Cardiac septum (tissue), 1 donor: Measurements from ENCODE around the gene MPST. TPM values are rescaled to one million over a fixed set of nuclear protein-coding genes. Genes with fewer than 3 reads are reported as not detected.
A peak's percentile ranks its signal among the peaks of the same experiment; 100 is the strongest.

Experiments
- DNase-seq: peaks from one replicate; pipeline ENCODE4 v3.0.0-alpha.2; 2020; ENCODE audit warnings: low spot score
- intact Hi-C: fragments of 100-400 bp; cut with DNase I; formaldehyde crosslinking; loops from one replicate; pipeline ENCODE4 v1.14.0; 2022
- total RNA-seq: library from RNA; stranded (reverse); fragmentation: NEBNext Ultra II Directional; extraction: Animal tissue kit (Norgen Biotek cat#: 25700); gene quantifications from one replicate; pipeline ENCODE4 v1.2.1, GENCODE V29; 2021
- donor health status: DM: no; HTN: no; CAD: no.

MPST gene
- total RNA-seq, 1 donor from 2014 or later, result 33.5 TPM

DNA sequence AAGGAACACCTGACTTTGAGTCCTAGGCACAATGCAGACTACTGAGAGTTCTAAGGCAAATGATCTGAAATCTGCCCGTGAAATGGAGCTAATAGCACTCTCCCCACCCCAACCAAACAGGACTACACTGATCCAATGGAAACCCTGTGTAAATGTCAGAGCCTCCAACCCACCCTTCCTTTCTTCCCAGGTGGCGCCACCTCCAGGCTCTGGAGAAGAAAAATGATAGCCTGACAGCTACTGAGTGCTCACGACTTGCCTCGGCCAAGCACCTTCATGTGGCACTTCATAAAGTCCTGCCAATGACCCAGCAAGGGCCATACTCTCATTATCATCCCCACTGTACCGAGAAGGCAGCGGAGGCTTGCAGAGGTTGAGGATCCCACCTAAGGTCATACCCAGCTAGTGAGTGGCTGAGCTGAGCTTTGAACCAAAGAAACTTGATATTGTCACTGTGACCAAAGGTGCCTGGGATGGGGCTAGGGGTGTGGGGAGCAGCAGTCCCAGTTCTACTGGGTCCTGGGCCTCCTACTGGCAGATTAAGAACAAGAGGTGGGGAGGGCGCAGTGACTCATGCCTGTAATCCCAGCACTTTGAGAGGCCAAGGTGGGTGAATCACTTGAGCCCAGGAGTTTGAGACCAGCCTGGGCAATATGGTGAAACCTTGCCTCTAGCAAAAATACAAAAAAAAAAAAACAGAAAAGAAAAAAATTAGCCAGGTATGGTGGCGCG, 20.8 kb upstream of the MPST start:
- intact Hi-C loops, result no loop called here
- DNase-seq, result no peak

DNA sequence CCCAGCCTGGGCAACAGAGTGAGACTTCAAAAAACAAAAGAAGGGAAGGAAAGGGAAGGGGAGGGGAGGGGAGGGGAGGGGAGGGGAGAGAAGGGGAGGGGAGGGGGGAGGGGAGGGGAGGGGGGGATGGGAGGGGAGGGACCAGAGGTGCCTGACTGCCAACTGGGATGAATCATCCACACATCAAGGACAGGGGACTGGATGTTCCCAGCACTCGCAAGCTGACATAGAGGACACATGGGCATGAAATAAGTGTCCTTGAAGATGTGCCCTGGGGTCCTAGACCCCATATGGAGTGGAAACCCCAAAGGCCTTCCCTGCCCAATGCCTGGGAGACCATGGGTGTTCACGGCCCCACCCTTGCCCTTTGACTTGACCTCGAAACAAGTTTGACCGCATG, 20.1 kb upstream of the MPST start:
- DNase-seq, result no peak
- intact Hi-C loops, result no loop called here

DNA sequence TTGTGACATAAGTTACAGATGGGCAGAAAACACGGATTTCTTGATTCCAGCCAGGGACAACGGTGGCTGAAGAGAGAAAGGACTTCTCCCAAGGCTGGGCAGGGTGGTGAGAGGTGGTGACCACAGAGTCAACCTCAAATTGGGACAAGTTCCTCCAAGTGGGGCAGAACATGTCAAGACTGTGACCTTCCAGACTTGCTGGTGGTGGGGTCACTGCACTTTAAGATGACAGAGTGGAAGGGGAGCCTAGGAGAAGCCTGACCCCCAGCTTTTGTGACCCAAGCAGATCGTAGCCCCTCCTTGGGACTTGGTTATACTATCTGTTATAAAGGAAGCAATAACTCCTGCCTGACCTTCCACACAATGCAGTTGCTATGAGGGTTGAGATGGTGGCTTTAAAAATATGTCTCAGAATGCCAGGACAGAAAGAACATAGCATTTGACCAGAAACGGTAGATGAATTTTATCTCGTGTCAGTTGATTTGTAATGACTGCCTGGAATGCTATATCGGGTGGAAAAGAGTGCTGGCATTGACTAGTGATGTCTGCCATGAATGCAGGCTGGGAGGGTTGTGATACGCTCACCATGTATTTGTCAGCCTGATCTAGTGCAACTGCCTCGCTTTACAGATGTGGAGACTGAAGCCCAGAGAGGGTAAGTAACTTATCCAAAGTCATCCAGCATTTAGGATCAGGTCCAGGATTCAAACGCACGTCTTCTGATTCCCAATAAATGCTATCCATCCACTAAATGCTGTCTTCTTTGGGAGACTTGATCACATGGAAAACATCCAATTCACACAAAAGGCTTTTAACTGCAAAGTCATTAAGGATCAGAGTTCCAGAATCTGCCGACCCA, 18.6 kb upstream of the MPST start:
- intact Hi-C loops, result no loop called here
- DNase-seq, result no peak

GRCh38 chr22:37001826-37002225, 17.7 kb upstream of the MPST start:
- intact Hi-C loops, result no loop called here
- DNase-seq, result no peak

DNA sequence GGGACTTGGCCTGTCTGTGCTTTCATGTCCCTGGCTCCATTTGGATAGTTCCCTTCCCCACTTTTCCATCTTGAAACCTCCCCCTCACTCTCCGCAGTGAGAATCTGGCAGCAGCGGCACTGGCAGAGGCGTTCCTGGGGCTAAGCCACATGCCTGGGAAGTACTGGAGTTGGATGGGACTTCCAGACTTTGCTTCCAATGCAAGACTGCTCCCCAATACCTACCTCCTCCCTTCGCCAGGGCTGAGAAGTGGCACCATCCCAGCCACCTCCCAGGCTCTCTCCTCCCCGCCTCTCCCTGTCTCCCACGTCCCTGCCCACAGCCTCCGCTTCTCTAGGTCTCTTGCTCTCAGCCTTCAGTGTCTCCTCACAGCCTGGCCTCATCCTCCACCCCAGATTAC, 16.9 kb upstream of the MPST start:
- DNase-seq, result no peak
- intact Hi-C loops, result no loop called here

GRCh38 chr22:37007651-37008050, 11.9 kb upstream of the MPST start:
- intact Hi-C loops, result no loop called here
- no peak for DNase-seq

- no peak for DNase-seq
- intact Hi-C loops, result no loop called here
Observed at GRCh38 chr22:37008365-37008764, 11.2 kb upstream of the MPST start.

DNA sequence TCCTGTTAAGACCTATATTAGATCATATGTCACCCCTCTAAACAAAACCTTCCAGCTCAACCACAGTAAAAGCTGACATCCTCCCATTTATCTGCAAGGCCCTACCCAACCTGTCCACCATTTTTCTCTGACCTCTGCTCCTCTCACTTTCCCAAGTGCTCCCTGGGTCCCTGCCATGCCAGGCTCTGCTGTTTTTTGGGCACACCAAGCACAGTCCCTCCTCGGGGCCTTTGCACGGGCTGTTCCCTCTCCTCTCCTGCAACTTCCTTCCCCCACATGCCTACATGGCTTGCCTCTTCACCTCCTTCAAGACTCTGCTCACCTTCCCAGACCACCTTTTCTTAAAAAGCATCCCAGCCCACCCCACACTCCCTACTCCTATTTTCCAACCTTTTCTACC, 10.1 kb upstream of the MPST start:
- intact Hi-C loops, result no loop called here
- no peak for DNase-seq

- no peak for DNase-seq
- intact Hi-C loops, result no loop called here
Observed at GRCh38 chr22:37010174-37010573, 9.4 kb upstream of the MPST start.

- no peak for DNase-seq
- intact Hi-C loops, result no loop called here
Observed at GRCh38 chr22:37010976-37011375, 8.6 kb upstream of the MPST start.

DNA sequence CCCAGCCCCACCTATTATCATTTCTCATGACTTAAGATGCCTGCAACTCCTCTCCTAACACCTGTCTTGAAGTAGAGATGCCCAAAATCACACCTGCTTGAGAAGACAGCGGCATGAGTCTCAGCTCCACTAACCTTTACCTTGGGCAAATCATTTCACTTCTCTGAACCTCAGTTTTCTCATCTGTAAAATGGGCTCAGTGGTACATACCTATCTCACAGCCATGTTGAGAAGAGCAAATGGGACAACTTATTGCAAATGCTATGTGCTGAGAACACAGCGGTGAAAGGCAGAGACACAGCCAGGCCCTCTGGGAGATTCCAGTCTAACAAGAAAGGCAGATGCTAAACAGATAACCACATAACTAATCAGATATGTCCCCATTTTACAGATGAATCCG, 8.1 kb upstream of the MPST start:
- intact Hi-C loops, result no loop called here

DNA sequence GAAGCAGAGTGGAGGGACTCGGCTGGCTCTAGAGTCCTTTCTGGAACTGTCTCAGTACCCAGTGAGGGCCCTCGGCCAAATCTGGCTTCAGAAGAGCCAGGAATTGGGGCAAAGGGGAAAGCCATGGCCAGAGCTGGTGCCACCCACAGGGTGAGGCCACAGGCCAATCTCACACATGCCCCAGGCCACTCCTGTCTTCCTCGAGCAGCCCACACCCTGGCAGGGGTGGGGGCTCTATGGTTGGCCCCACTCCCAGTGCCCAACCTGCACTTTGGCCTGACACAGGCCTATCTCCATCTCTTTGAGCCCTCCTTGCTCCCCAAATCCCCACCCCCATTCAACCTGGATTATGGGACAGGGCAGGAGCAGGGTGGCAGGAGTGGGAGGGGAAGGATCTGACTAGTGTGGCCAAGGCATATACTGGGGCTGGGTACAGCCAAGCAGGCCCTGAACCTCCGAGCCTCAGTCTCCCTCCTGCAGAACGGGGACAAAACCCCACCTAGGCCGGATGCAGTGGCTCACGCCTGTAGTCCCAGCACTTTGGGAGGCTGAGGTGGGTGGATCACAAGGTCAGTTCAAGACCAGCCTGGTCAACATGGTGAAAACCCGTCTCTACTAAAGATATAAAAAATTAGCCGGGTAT, 7.2 kb upstream of the MPST start:
- intact Hi-C loops, result no loop called here
- DNase-seq, result no peak

More for the DNA sequence above, 8.1 kb upstream of the MPST start:
- DNase-seq, result no peak

GRCh38 chr22:37012956-37013355, 6.6 kb upstream of the MPST start:
- peak; percentile 47 for DNase-seq
- intact Hi-C loops, result no loop called here

GRCh38 chr22:37014415-37014806, 5.1 kb upstream of the MPST start:
- DNase-seq, result no peak
- intact Hi-C loops, result no loop called here

- intact Hi-C loops, result no loop called here
- no peak for DNase-seq
Observed at GRCh38 chr22:37014835-37015586, 4.5 kb upstream of the MPST start.

DNA sequence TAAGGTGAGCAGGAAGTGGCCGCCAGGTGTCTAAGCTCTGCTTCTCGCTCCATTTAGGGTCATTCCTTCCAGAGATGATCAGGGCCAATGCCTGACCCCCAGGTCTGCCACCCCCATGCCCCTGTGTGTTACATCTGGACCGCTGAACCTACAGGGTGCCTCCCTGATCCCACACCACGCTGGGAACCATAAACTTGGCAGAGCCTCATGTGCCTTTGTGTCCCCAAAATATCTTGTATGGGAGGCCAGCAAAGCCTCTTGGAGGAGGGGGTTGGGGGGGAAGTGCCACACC, 4.0 kb upstream of the MPST start:
- DNase-seq, result no peak
- intact Hi-C loops, result no loop called here

DNA sequence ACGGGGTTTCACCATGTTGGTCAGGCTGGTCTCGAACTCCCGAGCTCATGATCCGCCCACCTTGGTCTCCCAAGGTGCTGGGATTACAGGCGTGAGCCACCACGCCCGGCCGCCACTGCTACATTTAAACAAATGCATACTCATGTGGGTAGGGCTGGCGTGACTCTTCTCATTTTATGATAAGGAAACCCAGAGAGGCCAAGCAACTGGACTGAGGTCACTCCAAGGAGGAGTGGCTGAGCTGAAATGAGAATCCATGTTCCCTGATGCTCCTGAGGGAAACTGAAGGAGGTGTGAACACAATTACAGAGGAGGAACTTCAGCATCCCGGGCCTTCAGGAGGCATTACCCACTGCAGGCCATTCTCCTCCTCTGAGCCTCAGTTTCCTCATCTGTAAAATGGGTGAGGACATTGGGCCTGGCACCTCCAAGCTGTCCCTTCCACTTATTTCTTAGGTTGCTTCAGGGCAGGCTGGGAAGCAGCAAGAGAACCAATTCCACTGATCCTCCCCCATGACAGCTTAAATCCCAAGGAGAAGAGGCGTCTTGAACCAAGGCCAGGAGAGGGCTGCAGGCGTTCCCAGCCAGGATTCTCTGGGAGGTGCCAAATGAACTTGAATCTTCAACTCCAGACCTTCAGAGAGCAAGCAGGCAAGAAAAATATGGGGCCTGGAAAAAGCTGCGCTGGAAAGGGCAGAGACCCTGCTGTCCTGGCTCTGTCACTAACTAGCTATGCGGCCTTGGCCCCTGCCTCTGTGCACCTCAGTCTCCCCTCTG, 3.2 kb upstream of the MPST start:
- DNase-seq, result no peak
- intact Hi-C loops, result no loop called here

DNA sequence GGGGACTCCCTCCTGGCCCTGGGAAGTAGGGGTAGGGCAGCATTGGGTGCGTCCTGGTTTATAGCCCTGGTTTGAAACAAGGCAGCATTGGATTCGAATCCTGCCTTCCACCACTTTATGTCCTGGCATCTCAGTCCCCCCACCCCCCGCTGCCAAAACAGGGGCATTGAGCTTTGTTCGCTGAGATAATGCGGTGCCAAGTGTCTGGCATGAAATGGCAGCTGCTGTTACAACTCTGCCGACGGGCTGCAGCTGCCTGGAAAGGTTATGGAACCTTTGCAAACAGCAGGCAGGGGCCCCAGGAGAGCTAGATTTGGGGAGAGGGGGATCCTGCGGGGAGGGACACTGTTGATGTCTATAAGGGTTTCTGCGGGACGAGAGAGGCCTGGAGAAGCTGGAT, 2.2 kb upstream of the MPST start:
- intact Hi-C loops, result no loop called here
- no peak for DNase-seq

DNA sequence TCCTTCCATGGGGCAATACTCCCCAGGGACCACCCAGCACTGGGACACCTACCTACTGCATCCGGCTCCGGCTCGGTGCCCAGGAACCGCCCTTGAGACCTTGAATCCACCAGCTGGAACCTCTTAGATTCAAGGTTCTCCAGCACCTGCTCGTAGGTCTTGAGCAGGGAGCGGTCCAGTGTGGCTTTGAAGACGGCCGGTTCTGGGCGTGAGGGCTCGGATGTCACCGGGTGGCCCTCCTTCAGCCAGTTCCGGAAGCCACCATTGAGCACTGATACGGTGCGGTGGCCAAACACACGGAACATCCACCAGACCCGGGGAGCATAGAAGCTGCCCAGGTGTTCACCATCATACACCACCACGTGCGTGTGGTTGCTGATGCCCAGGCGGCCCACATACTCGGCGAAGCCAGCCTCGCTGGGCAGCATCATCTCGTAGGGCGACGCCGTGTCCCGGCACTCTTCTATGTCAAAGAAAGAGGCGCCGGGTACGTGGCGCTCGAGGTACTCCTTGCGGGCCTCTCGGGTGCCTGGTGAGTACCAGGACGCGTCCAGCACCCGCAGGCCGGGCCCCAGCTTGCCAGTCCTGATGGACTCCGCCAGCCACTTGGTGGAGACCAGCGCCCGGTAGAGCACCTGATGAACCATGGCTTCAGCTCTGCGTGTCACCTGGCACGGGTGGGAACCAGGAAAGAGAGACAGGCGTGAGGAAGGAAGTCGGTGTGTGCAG, 1.3 kb upstream of the MPST start:
- DNase-seq, result peak; percentile 74
- intact Hi-C loops, result no loop called here
